Endodermal cell (in vitro differentiated cells): ENCODE measurements around the gene KCNT1. TPM values are rescaled to one million over a fixed set of nuclear protein-coding genes. Genes with fewer than 3 reads are reported as not detected.

Experiments
- DNase-seq: peaks from one replicate; pipeline ENCODE4 v3.0.0-alpha.2; 2017
- H3K27ac ChIP-seq: 2 replicates; pipeline ENCODE4 v1.5.1; 2013; ENCODE audit warnings: mild to moderate bottlenecking, low read depth, low read length, moderate library complexity
- H3K27me3 ChIP-seq: 2 replicates; pipeline ENCODE4 v1.6.1; 2013; ENCODE audit warnings: mild to moderate bottlenecking, low read length, moderate library complexity; ENCODE audit not compliant: insufficient read depth, control insufficient read depth, poor library complexity, severe bottlenecking
- H3K36me3 ChIP-seq: 2 replicates; pipeline ENCODE4 v1.7.0; 2013; ENCODE audit warnings: mild to moderate bottlenecking, low read length, moderate library complexity; ENCODE audit not compliant: control insufficient read depth, insufficient read depth
- H3K4me1 ChIP-seq: one replicate; pipeline ENCODE4 v1.7.0; 2013; ENCODE audit warnings: low read length; ENCODE audit not compliant: control insufficient read depth, insufficient read depth
- H3K4me3 ChIP-seq: 2 replicates; pipeline ENCODE4 v1.5.1; 2013; ENCODE audit warnings: mild to moderate bottlenecking, low read length, moderate library complexity
- H3K9ac ChIP-seq: 2 replicates; pipeline ENCODE4 v1.6.1; 2013; ENCODE audit warnings: mild to moderate bottlenecking, low read length, moderate library complexity; ENCODE audit not compliant: poor library complexity, severe bottlenecking; ENCODE audit errors: extremely low read depth
- H3K9me3 ChIP-seq: 2 replicates; pipeline ENCODE4 v1.6.1; 2013; ENCODE audit warnings: mild to moderate bottlenecking, low read length, moderate library complexity; ENCODE audit not compliant: control insufficient read depth
- H3K27ac Mint-ChIP-seq: 2 replicates; pipeline ENCODE4 v1.8.0; 2020; ENCODE audit warnings: mixed read lengths
- H3K27me3 Mint-ChIP-seq: 2 replicates; pipeline ENCODE4 v1.8.0; 2021; ENCODE audit warnings: mild to moderate bottlenecking, mixed read lengths; ENCODE audit not compliant: insufficient read depth
- H3K36me3 Mint-ChIP-seq: 2 replicates; pipeline ENCODE4 v1.8.0; 2020; ENCODE audit warnings: low read depth, mixed read lengths
- H3K4me1 Mint-ChIP-seq: 2 replicates; pipeline ENCODE4 v1.8.0; 2020; ENCODE audit warnings: mixed read lengths
- H3K4me3 Mint-ChIP-seq: 2 replicates; pipeline ENCODE4 v1.8.0; 2020; ENCODE audit warnings: mild to moderate bottlenecking, moderate library complexity, mixed read lengths
- H3K9me3 Mint-ChIP-seq: 2 replicates; pipeline ENCODE4 v1.8.0; 2020; ENCODE audit warnings: mild to moderate bottlenecking, mixed read lengths
- WGBS, 2 experiments: methylation state at CpG; one replicate each; pipeline versions ENCODE4 v1.1.5 to v1.1.7; 2013; ENCODE audit warnings: missing lambda C conversion rate in 2 of 2, mixed read lengths in 1 of 2; ENCODE audit not compliant: insufficient coverage in 1 of 2, insufficient read length in 1 of 2; 5-methylcytosine and 5-hydroxymethylcytosine counted together
- total RNA-seq, 2 donors: library from RNA; stranded (reverse); fragmentation: NEBNext Ultra II Directional in 1 of 2; extraction: Animal tissue kit (Norgen Biotek cat#: 25700) in 1 of 2; gene quantifications; 2 replicates in 1 of 2; 3 replicates in 1 of 2; pipeline ENCODE4 v1.2.1, GENCODE V29; 2021
- TF ChIP-seq, protein P1 (sequence below): fragments of 200-600 bp; sonication (generic); conservative IDR thresholded peaks from 2 replicates; pipeline ENCODE4 v1.5.0; 2021; ENCODE audit warnings: antibody characterized with exemption, mild to moderate bottlenecking

KCNT1 gene
- total RNA-seq, 2 donors from 2014 or later = 0.15 TPM; not detected in 1

DNA sequence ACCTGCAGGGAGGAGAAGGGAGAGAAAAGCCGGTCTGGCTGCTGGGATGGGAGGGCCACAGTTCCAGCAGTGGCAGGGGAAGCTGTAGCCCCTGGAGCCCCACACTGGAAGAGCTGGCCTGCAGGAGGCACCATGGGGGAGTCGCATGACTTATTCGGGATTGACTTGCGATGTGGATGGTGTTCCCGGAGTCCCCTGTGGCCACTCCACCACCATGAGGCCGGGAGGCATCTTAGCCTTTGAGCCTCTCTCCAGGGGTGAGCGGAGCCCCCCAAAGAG lies 92.0 kb downstream of the KCNT1 start:
- H3K9me3 Mint-ChIP-seq = no peaks in the 10 kb centered on the region
- no peaks in the 10 kb centered on the region for H3K36me3 Mint-ChIP-seq
- Histone ChIP-seq H3K4me1 (no peaks in the 10 kb centered on the region), H3K4me3 (no peak overlapping the region), H3K36me3 (no peaks in the 10 kb centered on the region), H3K27ac (no peak overlapping the region), H3K9me3 (no peaks in the 10 kb centered on the region), H3K27me3 (no peaks in the 10 kb centered on the region), H3K9ac (no peak overlapping the region)
- no peak for DNase-seq
- TF ChIP-seq, protein P1, sequence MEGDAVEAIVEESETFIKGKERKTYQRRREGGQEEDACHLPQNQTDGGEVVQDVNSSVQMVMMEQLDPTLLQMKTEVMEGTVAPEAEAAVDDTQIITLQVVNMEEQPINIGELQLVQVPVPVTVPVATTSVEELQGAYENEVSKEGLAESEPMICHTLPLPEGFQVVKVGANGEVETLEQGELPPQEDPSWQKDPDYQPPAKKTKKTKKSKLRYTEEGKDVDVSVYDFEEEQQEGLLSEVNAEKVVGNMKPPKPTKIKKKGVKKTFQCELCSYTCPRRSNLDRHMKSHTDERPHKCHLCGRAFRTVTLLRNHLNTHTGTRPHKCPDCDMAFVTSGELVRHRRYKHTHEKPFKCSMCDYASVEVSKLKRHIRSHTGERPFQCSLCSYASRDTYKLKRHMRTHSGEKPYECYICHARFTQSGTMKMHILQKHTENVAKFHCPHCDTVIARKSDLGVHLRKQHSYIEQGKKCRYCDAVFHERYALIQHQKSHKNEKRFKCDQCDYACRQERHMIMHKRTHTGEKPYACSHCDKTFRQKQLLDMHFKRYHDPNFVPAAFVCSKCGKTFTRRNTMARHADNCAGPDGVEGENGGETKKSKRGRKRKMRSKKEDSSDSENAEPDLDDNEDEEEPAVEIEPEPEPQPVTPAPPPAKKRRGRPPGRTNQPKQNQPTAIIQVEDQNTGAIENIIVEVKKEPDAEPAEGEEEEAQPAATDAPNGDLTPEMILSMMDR = no peak
- 79 to 83% methylated on average over 3 to 7 of the region's 7 CpGs for WGBS, 2 experiments
- H3K27me3 Mint-ChIP-seq = no peaks in the 10 kb centered on the region
- H3K4me1 Mint-ChIP-seq = no peaks in the 10 kb centered on the region
- H3K4me3 Mint-ChIP-seq = no peak overlapping the region
- no peak overlapping the region for H3K27ac Mint-ChIP-seq

DNA sequence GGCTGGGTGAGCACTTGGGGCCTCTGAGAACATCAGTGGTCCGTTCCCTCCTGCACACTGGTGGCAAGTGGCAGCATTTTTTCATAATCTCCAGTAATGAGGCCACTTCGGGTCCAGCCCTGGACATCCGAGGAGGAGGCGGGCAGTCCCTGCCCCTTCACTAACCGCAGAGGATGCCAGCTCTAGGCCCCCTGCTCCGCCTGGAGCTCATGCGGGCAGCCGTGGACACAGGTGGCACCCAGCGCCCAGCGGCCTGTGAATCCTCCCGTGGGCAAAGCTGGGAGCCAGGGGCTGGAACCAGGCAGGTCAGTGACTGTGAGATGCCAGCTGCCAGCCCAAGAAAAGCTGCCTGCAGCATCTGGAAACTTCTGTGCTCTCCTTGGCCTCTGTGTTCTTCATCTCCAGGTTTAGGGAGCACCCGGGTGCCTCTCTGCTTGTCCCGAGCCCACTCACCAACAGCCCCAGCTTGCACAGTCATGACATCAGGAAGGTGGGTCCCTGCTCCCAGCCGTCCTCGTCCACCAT lies 92.4 kb downstream of the KCNT1 start:
- H3K27me3 ChIP-seq = no peaks in the 10 kb centered on the region
- H3K36me3 ChIP-seq = no peaks in the 10 kb centered on the region
- no peak overlapping the region for H3K4me3 ChIP-seq
- no peaks in the 10 kb centered on the region for H3K9me3 Mint-ChIP-seq
- 92 to 94% methylated on average over 8 to 15 of the region's 15 CpGs for WGBS, 2 experiments
- no peaks in the 10 kb centered on the region for H3K9me3 ChIP-seq
- H3K9ac ChIP-seq = no peak overlapping the region
- H3K27ac ChIP-seq = no peak overlapping the region
- no peaks in the 10 kb centered on the region for H3K4me1 Mint-ChIP-seq
- no peak overlapping the region for H3K27ac Mint-ChIP-seq
- H3K27me3 Mint-ChIP-seq = no peaks in the 10 kb centered on the region
- no peaks in the 10 kb centered on the region for H3K36me3 Mint-ChIP-seq
- TF ChIP-seq, protein P1 = no peak
- DNase-seq = no peak
- H3K4me1 ChIP-seq = no peaks in the 10 kb centered on the region
- no peak overlapping the region for H3K4me3 Mint-ChIP-seq

DNA sequence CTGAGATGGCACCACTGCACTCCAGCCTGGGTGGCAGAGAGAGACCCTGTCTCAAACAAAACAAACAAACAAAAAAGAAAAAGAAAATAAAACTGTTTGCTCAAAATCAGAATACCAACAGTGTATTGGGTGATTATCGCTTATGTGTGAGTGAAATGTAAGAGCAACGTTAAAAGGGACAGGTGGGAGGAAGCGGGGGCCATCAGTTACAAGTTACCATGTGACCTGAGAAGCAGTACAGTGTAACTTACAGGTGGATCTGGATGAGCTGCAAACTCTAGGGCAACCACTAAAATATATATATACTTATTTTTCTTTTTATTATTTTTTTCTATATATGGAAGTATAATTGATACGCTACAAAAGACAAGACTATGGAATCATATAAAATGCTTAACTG lies 93.4 kb downstream of the KCNT1 start:
- DNase-seq = no peak
- no peaks in the 10 kb centered on the region for H3K36me3 Mint-ChIP-seq
- H3K9me3 ChIP-seq = no peaks in the 10 kb centered on the region
- WGBS, 2 experiments = 83% methylated on average over 4 of the region's 4 CpGs; no CpG with 5 or more reads in 1 of the 2 experiments
- no peaks in the 10 kb centered on the region for H3K36me3 ChIP-seq
- H3K4me3 ChIP-seq = no peak overlapping the region
- H3K9ac ChIP-seq = no peak overlapping the region
- H3K27ac Mint-ChIP-seq = no peak overlapping the region
- H3K4me1 ChIP-seq = no peaks in the 10 kb centered on the region
- no peaks in the 10 kb centered on the region for H3K4me1 Mint-ChIP-seq
- no peaks in the 10 kb centered on the region for H3K27me3 Mint-ChIP-seq
- H3K27me3 ChIP-seq = no peaks in the 10 kb centered on the region
- TF ChIP-seq, protein P1 = no peak
- H3K9me3 Mint-ChIP-seq = no peaks in the 10 kb centered on the region
- H3K4me3 Mint-ChIP-seq = no peak overlapping the region
- no peak overlapping the region for H3K27ac ChIP-seq
